Measurements from ENCODE around the gene ST6GALNAC5. TPM values are rescaled to one million over a fixed set of nuclear protein-coding genes. Genes with fewer than 3 reads are reported as not detected.

The ST6GALNAC5 gene
- total and polyA plus RNA-seq, 2 donors (not counting 3 experiments of a cell fraction or from before 2014, with no cell fraction given), result not detected

- no TSS peak for BruUV-seq (replicated peaks)
- ChIA-PET POLR2A (no interaction called here), CTCF (no interaction called here)
- Histone ChIP-seq H3K9me3 (replicated peaks; ENCODE audit: control insufficient read depth, insufficient read depth, low read length) (no peaks in the 10 kb centered on the region), H2AFZ (ENCODE audit: low read depth, low read length) (no peak overlapping the region), H3K4me3 (replicated peaks in 1 of 3; ENCODE audit: insufficient read depth in 1 of 3, low read depth in 1 of 3, low read length in 3 of 3) (no peak overlapping the region), H3K4me2 (ENCODE audit: insufficient read depth, low read length) (no peak overlapping the region), H3K79me2 (ENCODE audit: control insufficient read depth, insufficient read depth, low read length) (no peaks in the 10 kb centered on the region), H3K27ac (ENCODE audit: insufficient read depth, low read depth, low read length) (no peak overlapping the region), H3K9ac (replicated peaks; ENCODE audit: extremely low read depth, insufficient read depth, low read length) (no peak overlapping the region), H4K20me1 (replicated peaks; ENCODE audit: control insufficient read depth, extremely low read depth, insufficient read depth, low read length) (no peaks in the 10 kb centered on the region), H3K4me1 (ENCODE audit: control insufficient read depth, extremely low read depth, insufficient read depth, low read length) (no peaks in the 10 kb centered on the region), H3K36me3 (ENCODE audit: control insufficient read depth in 2 of 2, extremely low read depth in 1 of 2, insufficient read depth in 2 of 2, low read length in 2 of 2) (no peaks in the 10 kb centered on the region), H3K9me1 (replicated peaks; ENCODE audit: control insufficient read depth, extremely low read depth, insufficient read depth, low read length) (no peaks in the 10 kb centered on the region), H3K27me3 (ENCODE audit: control insufficient read depth in 2 of 2, insufficient read depth in 2 of 2, low read length in 2 of 2) (peaks cover 0 to 2% of the 10 kb centered on the region in 2 experiments)
- no peak for DNase-seq (ENCODE audit: low read depth, low spot score)
- intact Hi-C loops (cut with micrococcal nuclease), result no loop called here
- dilution Hi-C loops (cut with MboI; ENCODE audit: extremely low pct_ligation_motif_present, low sequenced_read_pairs), result no loop called here
- TF ChIP-seq POLR2A (IDR thresholded peaks at IDR 0.05; ENCODE audit: low read depth, low read length) (no peak), MYC (IDR thresholded peaks at IDR 0.05; ENCODE audit: low read depth, low read length) (no peak), CTCF (IDR thresholded peaks at IDR 0.05; ENCODE audit: extremely low read depth in 1 of 2, insufficient read depth in 1 of 2, low read depth in 1 of 2, low read length in 2 of 2) (no peak), EZH2 (IDR thresholded peaks at IDR 0.05; ENCODE audit: borderline replicate concordance, low read depth, low read length, severe bottlenecking) (no peak), POLR2AphosphoS5 (IDR thresholded peaks at IDR 0.05; ENCODE audit: insufficient read depth, low read depth, low read length) (no peak), JUN (IDR thresholded peaks at IDR 0.05; ENCODE audit: borderline replicate concordance, insufficient read depth, insufficient read length, low read depth) (no peak), FOS (IDR thresholded peaks at IDR 0.05; ENCODE audit: borderline replicate concordance, insufficient read depth, low read length) (no peak), GATA2 (IDR thresholded peaks at IDR 0.05; ENCODE audit: insufficient read depth, insufficient read length, low read depth, low read length) (no peak), MAX (IDR thresholded peaks at IDR 0.05; ENCODE audit: insufficient read depth, insufficient read length) (no peak)
- no peak for FAIRE-seq
These were observed 83.9 kb downstream of the ST6GALNAC5 start for GRCh38 chr1:76951153-76951552.

Measured in endothelial cell of umbilical vein (primary cell).